Measurements from ENCODE around the gene SYDE1.
"Not testable (repeated sequence)": the region's sequence is repeated elsewhere in the genome, so short reads cannot be mapped to it uniquely, and the experiment has no call there.

SYDE1 gene

GRCh38 chr19:15096223-15096622 lies 11.0 kb upstream of the SYDE1 start:
- no peak for DNase-seq
- TF ChIP-seq CTCF (IDR thresholded peaks at IDR 0.05; ENCODE audit: low read depth, low read length) = no peak

GRCh38 chr19:15097980-15098379 lies 9.2 kb upstream of the SYDE1 start:
- DNase-seq; H3K36me3 ChIP-seq; H3K27ac ChIP-seq; H3K4me3 ChIP-seq (ENCODE audit: low read depth, low read length); H3K9me3 ChIP-seq (ENCODE audit: severe bottlenecking): not testable (repeated sequence)
- H3K27me3 ChIP-seq (ENCODE audit: insufficient read depth, low read depth, severe bottlenecking) = peaks cover 61% of the 10 kb centered on the region

More at GRCh38 chr19:15096223-15096622, 11.0 kb upstream of the SYDE1 start:
- Histone ChIP-seq H3K9me3 (ENCODE audit: severe bottlenecking) (peaks cover under 1% of the 10 kb centered on the region), H3K27me3 (ENCODE audit: insufficient read depth, low read depth, severe bottlenecking) (peaks cover 58% of the 10 kb centered on the region), H3K36me3 (no peaks in the 10 kb centered on the region), H3K4me3 (ENCODE audit: low read depth, low read length) (no peak overlapping the region), H3K27ac (no peak overlapping the region)

GRCh38 chr19:15098460-15098859 lies 8.7 kb upstream of the SYDE1 start:
- no peak for DNase-seq
- Histone ChIP-seq H3K9me3 (ENCODE audit: severe bottlenecking) (peaks cover 14% of the 10 kb centered on the region), H3K27ac (no peak overlapping the region), H3K36me3 (no peaks in the 10 kb centered on the region), H3K4me3 (ENCODE audit: low read depth, low read length) (no peak overlapping the region), H3K27me3 (ENCODE audit: insufficient read depth, low read depth, severe bottlenecking) (peaks cover 61% of the 10 kb centered on the region)
- no peak for TF ChIP-seq CTCF (IDR thresholded peaks at IDR 0.05; ENCODE audit: low read depth, low read length)

- Histone ChIP-seq H3K36me3 (no peaks in the 10 kb centered on the region), H3K4me3 (ENCODE audit: low read depth, low read length) (no peak overlapping the region), H3K27me3 (ENCODE audit: insufficient read depth, low read depth, severe bottlenecking) (peaks cover 61% of the 10 kb centered on the region), H3K27ac (no peak overlapping the region), H3K9me3 (ENCODE audit: severe bottlenecking) (peaks cover 21% of the 10 kb centered on the region)
- TF ChIP-seq CTCF (IDR thresholded peaks at IDR 0.05; ENCODE audit: low read depth, low read length) = no peak
- no peak for DNase-seq
Measured at GRCh38 chr19:15099017-15099582, 8.1 kb upstream of the SYDE1 start.

- peak; percentile 51 for DNase-seq
- Histone ChIP-seq H3K27ac (no peak overlapping the region), H3K36me3 (no peaks in the 10 kb centered on the region), H3K27me3 (ENCODE audit: insufficient read depth, low read depth, severe bottlenecking) (peaks cover 63% of the 10 kb centered on the region), H3K4me3 (ENCODE audit: low read depth, low read length) (no peak overlapping the region), H3K9me3 (ENCODE audit: severe bottlenecking) (peaks cover 23% of the 10 kb centered on the region)
- TF ChIP-seq CTCF (IDR thresholded peaks at IDR 0.05; ENCODE audit: low read depth, low read length) = peak; percentile 82
Measured at GRCh38 chr19:15101479-15102082, 5.6 kb upstream of the SYDE1 start.

- peaks cover 23% of the 10 kb centered on the region for H3K9me3 ChIP-seq (ENCODE audit: severe bottlenecking)
- no peak overlapping the region for H3K4me3 ChIP-seq (ENCODE audit: low read depth, low read length)
- H3K27me3 ChIP-seq (ENCODE audit: insufficient read depth, low read depth, severe bottlenecking) = peaks cover 67% of the 10 kb centered on the region
- no peak for TF ChIP-seq CTCF (IDR thresholded peaks at IDR 0.05; ENCODE audit: low read depth, low read length)
- H3K27ac ChIP-seq = no peak overlapping the region
- H3K36me3 ChIP-seq = no peaks in the 10 kb centered on the region
- DNase-seq = no peak
Measured at GRCh38 chr19:15104003-15104402, 3.2 kb upstream of the SYDE1 start.

Measured in WERI-Rb-1 (cell line).